GM12878 (cell line): Measurements from ENCODE around the gene MOV10L1. TPM values are rescaled to one million over a fixed set of nuclear protein-coding genes. Genes with fewer than 3 reads are reported as not detected.

Source experiments
- HCFC1 ChIP-seq: fragments of 150-350 bp; IDR thresholded peaks from 2 replicates; pipeline ENCODE4 v1.6.1; 2014; ENCODE audit warnings: low read length
- MEF2A ChIP-seq: IDR thresholded peaks from 2 replicates; pipeline ENCODE4 v1.6.1; 2011; ENCODE audit warnings: low read depth, mild to moderate bottlenecking, low read length, moderate library complexity; ENCODE audit not compliant: insufficient read depth
- NFYA ChIP-seq: IDR thresholded peaks from 2 replicates; pipeline ENCODE4 v1.6.1; 2011; ENCODE audit warnings: low read depth, mild to moderate bottlenecking, low read length, improper control_type of control experiment, borderline replicate concordance
- NKRF ChIP-seq: fragments of 450-650 bp; conservative IDR thresholded peaks from 2 replicates; pipeline ENCODE4 v1.6.1; 2017; ENCODE audit warnings: mild to moderate bottlenecking, moderate library complexity
- POU2F2 ChIP-seq: IDR thresholded peaks from 3 replicates; pipeline ENCODE4 v1.6.1; 2011; ENCODE audit warnings: low read depth, mild to moderate bottlenecking, low read length, borderline replicate concordance
- TAF1 ChIP-seq: IDR thresholded peaks from 2 replicates; pipeline ENCODE4 v1.6.1; 2011; ENCODE audit warnings: mild to moderate bottlenecking, low read depth, low read length, borderline replicate concordance
- TCF3 ChIP-seq: IDR thresholded peaks from 2 replicates; pipeline ENCODE4 v1.6.1; 2012; ENCODE audit warnings: low read depth, mild to moderate bottlenecking, low read length, borderline replicate concordance; ENCODE audit not compliant: insufficient read depth
- ZBTB40 ChIP-seq: fragments of 450-650 bp; IDR thresholded peaks from 2 replicates; pipeline ENCODE4 v1.6.1; 2016; ENCODE audit warnings: mild to moderate bottlenecking, moderate library complexity, borderline replicate concordance
- polyA plus RNA-seq, 11 experiments: library from polyadenylated mRNA; depleted of rRNA in 4 of 11; unstranded in 6 of 11; stranded (reverse) in 5 of 11; fragments of >200 nt; fragmentation: Nextera tagmentation in 4 of 11; fragmentation: Illumina TruSeq in 1 of 11; extraction: Ambion mirVana in 4 of 11; extraction: Trizol in 1 of 11; gene quantifications; 1 replicate in 1 of 11; 2 replicates in 10 of 11; pipeline versions ENCODE4 v1.2.1 to v1.2.3, GENCODE V29; 2011 to 2016; ENCODE audit warnings: inconsistent platforms in 2 of 11, missing spikeins in 2 of 11, low read depth in 1 of 11
- total RNA-seq, 4 experiments: library from RNA; depleted of rRNA in 3 of 4; stranded (reverse); fragments of >200 nt in 3 of 4; fragmentation: Illumina TruSeq in 1 of 4; extraction: Trizol in 1 of 4; gene quantifications; 2 replicates each; pipeline versions ENCODE4 v1.2.1 to v1.2.3, GENCODE V29; 2013 to 2021
- TF ChIP-seq, protein P1 (sequence below): IDR thresholded peaks from 2 replicates; pipeline ENCODE4 v1.6.1; 2012; ENCODE audit warnings: low read depth, low read length, improper control_type of control experiment

MOV10L1 gene
- total and polyA plus RNA-seq, 10 of the 15 experiments (the other 5 are each of a cell fraction or from before 2014, with no cell fraction given), result 0.22 TPM; not detected in 9

- TF ChIP-seq, protein P1, sequence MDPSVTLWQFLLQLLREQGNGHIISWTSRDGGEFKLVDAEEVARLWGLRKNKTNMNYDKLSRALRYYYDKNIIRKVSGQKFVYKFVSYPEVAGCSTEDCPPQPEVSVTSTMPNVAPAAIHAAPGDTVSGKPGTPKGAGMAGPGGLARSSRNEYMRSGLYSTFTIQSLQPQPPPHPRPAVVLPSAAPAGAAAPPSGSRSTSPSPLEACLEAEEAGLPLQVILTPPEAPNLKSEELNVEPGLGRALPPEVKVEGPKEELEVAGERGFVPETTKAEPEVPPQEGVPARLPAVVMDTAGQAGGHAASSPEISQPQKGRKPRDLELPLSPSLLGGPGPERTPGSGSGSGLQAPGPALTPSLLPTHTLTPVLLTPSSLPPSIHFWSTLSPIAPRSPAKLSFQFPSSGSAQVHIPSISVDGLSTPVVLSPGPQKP, result no peak
- TF ChIP-seq TCF3, result no peak
- TF ChIP-seq ZBTB40, result no peak
- no peak for TF ChIP-seq TAF1
- TF ChIP-seq NKRF, result no peak
- no peak for TF ChIP-seq POU2F2
- no peak for TF ChIP-seq HCFC1
- no peak for TF ChIP-seq MEF2A
- TF ChIP-seq NFYA, result no peak
Measured at GRCh38 chr22:50087646-50088045, 2.2 kb upstream of the MOV10L1 start (continued).
